Measurements from ENCODE around the gene KCNJ4.
"Not testable (repeated sequence)": the region's sequence is repeated elsewhere in the genome, so short reads cannot be mapped to it uniquely, and the experiment has no call there.

Gene KCNJ4

DNA sequence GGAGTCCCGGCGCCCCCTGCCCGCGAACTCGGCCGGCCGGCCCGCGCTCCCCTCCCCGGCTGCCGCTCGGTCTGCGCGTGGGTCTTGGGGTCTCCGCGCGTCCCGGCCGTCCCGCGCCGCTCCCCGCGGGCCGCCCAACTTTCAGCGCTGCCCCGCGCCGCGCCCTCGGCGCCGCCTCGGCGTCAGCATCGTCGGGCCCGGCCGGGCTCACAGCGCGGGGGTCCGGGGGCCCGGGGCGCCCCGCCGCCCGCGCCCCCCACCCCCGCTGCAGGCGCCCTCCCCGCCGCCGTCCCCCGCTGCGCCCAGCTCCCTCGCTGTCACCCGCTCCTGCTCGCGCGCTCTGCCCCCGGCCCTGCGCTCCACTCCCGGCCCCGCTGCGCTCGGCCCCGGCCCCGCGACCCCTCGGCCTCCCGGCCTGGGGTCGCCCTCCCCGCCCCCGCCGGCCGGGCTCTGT lies at the start of gene KCNJ4:
TSS of gene KCNJ4 (minus strand) at position 124 of the 454 bp plus-strand sequence. CDS start 27,067 bp downstream, outside the sequence.
- DNase-seq = no peak

DNA sequence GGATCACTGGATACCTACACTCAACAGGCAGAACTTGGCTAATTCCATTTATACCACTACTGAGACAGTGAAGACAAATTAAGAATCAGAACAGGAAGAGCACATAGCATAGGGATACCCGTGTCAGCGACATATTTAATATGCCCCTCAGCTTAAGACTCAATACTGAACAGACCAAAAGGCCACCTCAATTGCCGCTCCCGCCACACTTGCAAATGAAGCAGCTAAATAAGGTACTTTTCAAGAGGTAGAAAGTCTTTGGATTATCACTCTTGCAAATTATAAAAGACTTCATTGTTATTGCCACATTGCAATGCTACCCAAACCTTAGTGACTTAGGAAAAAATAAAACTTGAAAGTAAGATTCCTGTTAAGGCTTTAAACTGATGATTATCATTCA lies 48.0 kb upstream of the KCNJ4 start:
- no peak for DNase-seq

DNA sequence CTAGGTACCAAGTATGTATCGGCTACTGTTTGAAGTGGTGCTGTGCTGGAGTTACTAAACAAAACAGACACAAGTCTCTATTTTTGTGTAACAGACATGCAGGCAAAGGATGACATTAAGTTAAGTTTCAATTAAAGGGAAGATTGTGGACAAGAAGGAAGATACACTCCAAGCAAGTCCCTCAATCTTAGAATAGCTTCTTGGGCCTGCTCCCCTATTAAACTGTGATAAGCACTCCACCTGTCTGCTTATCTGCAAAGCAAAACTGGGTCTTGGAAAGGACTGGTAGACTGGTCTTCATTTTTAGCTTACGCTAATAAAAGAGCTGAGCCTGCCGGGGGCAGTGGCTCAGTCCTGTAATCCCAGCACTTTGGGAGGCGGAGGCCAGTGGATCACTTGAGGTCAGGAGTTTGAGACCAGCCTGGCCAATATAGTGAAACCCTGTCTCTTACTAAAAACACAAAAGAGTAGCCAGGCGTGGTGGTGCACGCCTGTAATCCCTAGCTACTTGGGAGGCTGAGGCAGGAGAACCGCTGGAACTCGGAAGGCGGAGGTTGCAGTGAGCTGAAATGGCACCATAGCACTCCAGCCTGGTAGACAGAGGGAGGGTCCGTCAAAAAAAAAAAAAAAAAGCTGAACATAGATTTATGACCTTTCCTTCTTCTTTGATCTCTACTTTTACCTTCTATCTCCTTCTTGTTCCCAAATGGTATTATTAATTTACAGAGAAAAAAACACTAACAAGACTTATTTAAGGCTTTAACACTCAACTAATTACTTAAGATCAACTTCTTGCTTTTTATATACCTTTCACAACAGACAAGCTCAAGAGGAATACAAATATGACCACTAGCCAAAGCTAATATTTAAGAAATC lies 47.0 kb upstream of the KCNJ4 start:
- DNase-seq = no peak

DNA sequence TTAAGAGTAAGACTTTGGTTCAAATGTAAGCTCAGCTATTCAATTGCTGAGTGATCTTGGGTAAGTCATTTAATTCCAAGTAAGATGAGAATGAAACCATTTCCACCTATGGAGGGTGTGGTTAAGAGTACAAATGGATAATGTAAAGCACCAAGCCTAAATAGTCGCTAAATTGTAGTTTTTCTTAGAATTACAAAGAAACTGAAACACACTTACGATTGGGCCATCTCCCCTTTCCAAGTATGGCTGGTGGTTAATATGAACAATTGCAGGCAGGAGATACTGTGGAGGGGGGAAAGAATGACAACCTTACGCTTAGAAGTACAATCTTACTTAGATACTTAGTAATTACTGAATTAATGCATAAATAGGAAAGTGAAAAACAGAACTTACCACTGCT lies 42.9 kb upstream of the KCNJ4 start:
- no peak for DNase-seq

DNA sequence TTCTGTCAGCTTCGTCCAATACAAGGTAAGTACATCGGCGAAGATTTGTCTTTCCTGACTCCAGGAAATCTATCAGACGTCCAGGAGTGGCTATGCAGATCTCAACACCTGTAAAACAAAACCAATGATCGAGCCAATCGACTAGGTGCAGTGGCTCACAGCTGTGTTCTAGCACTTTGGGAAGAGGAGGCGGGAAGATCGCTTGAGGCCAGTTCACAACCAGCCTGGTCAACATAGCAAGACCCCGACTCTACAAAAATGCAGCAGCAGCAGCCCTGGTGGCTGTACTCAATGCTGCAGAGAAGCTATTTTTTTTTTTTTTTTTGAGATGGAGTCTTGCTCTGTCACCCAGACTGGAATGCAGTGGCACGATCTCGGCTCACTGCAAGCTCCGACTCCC lies 39.9 kb upstream of the KCNJ4 start:
- no peak for DNase-seq

DNA sequence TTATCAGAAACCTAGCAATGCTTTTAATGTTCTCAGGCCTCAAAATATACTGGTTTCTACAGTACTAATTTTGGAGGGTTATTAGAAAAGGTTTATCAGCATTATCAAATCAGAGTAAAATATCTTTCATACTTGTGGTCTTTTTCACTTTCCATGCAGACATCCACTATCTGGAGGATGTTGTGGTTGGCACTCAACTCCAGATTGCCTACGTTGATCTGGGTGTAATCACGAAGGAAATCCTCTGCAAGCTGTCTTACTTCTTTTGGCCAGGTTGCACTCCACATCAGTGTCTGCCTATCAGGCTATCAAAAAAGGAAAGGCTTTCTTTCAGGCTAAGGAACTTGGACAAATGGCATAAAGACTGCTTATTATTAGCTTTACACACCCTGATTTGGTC lies 39.5 kb upstream of the KCNJ4 start:
- DNase-seq = no peak

DNA sequence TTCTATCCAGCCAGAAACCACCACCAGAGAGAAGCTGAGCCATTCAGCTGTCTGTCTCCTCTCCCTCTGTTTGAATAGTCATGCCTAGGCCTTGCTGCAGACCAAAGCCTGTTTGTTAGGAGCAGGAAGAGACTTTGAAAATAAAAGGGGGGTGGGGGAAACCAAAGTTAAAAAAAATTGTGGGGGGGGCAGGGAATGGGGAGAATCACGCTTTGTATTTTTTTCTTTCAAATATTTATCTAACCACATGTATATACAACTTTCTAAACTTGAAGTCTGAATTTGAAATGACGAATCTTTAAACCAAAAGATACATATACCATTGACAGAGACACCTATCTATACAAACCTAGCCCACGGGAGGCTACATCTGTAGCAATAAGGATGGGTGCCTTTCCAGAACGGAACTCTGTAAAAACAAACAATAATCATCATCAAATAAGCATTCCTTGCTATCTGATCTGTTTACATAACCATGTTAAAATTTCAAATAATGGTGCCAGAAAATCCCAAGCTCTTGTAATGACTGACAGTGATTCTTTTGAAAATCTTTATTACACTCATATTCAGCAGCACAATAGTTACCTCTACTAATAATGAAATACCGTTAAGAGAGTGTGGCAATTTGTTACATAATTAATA lies 36.8 kb upstream of the KCNJ4 start:
- no peak for DNase-seq

DNA sequence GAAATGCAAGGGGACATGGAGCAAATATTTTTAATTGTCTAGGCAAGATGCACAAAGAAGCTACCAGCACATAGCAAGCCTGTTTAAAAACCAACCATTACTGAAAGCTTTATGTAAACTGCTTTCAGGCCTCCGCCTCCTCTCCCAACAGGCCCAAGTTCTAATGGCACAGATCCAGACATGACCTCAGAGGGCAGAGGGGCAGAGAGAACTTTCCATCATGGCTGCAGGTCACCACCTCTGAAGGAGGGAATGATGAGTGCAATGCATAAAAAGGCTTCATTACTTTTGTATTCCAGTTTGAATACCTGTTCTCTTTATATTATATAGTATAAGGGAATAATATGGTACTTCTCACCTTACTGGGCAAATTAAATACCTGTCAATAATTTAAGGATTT lies 35.9 kb upstream of the KCNJ4 start:
- no peak for DNase-seq

DNA sequence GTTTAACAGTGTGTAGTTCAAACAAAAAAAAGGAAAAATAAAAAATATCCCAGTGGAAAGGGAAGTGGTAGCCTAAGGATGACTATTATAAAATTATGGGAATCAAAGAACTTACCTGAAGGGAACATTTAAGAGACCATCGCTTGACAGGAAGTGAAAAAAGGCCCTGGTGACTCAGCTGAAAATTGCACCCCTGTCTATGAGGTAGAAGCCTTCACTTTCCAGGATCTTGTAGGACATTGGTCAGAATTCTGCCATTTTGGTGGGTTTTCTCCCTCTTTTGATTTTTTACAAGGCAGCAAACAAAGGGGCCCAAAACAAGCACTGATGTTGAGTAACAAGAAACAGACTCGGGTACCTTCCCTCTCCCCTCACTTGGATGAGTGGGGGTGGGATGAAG lies 35.5 kb upstream of the KCNJ4 start:
- DNase-seq = no peak

DNA sequence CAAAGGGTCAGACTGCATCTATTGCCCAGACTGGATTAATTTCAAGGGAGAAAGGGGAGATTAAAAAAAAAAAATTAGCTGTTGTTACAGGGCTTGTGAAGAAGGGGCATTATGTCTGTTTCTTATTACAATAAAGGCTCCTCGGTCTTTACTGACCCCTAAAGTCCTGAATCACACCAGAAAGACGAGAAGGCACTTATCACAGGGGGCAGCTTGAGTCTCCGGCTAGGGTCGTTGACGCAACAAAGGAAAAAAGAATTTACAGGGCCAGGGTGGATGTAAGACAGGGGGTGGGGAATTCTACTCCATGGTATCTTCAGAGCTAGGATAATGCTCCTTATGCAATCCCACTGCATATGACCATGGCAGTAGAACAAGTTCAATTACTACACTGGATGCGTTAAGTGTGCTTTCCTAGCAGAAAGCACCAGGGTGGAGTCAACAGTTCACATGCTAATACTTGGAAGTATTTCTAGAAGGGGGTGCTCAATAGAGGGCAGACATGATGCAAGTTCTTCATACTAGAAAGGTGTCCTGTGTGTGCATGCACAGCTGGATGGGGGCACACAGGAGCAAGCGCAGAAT lies 34.7 kb upstream of the KCNJ4 start:
- DNase-seq = no peak

DNA sequence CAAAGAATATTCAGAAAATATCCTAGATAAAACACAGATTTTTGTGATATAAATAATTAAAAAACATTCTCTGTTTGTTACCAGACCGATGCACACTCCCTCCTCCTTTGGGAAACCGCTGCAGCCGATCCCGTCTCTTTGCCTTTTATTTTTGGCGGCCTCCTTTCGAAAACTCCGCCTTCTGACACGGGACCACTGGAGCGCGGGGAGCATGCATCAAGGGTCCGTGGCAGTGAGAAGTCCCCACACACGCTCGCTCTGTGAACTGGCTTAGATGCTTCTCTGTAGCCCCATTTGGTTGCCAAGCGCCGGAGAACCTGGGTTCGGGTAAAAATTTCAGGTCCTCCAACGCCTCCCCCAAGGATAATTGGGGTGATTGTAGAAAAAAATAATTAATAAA lies 34.1 kb upstream of the KCNJ4 start:
- no peak for DNase-seq

DNA sequence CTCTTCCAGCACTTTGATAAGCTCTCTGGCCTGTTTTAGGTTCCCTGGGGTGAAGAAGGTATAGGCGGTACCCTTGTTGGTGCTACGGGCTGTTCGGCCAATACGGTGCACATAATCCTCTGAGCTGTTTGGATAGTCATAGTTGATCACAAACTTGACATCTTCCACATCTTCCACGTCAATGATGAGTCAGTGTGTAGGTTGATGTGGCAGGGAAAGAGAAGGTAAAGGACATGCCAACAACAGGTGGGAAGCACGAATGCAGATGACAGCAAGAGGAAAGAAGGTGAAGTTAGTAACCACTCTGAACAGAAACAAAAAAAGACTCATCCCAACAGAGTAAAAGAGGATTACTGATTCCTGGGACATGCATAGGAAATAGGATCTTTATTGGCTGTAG lies 32.9 kb upstream of the KCNJ4 start:
- no peak for DNase-seq

DNA sequence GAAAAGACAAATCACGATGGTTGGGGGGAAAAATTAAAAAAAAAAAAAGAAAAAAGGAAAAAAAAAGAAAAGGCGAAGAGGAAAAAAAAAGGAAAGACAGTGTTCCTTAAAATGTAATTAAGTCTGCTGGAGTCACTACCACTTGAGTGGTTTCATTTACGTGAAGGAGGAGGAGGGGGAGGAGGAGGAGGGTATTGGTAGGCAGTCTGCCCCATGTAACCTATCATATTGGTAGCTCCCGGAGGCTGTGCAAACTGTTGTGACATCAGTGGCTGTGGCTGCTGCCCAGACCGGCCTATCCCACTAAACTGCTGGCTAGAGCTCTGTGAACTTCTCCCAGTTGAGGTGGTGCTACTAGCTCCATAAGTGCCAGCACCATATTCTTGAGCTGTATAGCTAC lies 30.8 kb upstream of the KCNJ4 start:
- DNase-seq = no peak

DNA sequence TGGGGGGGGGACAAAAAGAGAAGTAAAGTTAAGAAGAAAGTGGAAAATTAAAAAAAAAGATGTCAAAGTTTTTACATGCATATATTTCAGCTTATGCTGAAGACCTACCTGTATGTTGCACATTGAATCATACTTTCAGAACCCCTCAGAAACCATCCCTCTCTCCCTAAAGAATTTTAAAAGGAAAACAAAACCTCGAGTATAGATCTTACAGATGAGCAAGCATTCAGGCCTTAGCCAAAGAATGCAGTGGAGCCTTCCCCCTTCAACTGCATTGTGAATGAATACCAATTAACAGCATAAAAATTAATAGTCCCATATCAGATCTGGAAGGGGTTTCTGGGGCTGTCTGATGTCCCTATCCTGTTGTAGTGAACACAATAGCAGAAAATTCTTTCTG lies 29.2 kb upstream of the KCNJ4 start:
- DNase-seq = no peak

DNA sequence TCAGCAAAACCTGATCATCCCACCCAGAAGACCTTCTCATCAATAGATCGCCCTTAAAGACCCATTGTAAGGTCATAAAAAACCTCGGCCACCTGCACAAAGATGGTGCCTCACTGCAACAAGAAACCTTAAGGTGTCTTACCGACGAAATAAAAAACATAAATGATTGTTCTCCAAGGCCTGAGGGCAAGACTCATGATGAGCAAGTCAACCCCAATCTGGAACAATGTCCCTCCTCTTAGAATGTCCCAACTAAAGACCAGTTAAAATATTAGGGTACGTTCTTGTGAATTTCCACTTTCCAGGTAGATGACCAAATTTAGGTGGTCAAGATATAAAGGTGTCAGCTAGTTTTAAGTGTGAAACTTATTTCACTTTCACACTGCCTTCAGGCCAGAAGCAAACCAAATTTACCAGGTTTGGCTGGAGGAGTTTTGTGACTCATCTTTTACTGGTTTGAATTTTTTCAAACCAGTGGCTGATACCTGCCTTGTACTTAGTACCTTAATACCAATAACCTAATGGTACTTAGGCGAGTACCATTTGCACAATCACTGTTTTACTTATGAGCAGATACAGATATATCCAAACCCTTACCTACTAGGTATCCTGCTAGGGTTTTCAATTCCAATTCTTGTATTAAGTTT lies 27.8 kb upstream of the KCNJ4 start:
- DNase-seq = no peak

DNA sequence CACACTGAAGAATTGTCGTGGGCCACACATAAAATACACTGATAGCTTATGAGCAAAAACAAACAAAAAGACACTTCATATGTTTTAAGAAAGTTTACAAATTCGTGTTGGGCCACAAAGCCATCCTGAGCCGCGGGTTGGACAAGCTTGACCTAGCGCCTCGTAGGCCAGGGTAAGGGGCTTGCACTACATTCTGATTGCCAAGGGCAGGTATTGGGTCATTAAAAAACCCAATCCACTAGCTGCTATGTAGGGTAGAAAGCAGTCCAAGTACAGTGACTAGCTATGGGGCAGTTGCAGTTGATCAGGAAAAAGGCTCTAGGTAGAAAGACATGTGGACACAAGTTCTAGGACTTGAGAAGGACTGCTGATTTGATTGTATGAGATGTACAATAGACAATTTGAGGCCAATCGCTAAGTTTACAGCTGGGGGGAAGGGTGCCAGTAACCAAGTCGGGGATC lies 26.9 kb upstream of the KCNJ4 start:
- DNase-seq = no peak

DNA sequence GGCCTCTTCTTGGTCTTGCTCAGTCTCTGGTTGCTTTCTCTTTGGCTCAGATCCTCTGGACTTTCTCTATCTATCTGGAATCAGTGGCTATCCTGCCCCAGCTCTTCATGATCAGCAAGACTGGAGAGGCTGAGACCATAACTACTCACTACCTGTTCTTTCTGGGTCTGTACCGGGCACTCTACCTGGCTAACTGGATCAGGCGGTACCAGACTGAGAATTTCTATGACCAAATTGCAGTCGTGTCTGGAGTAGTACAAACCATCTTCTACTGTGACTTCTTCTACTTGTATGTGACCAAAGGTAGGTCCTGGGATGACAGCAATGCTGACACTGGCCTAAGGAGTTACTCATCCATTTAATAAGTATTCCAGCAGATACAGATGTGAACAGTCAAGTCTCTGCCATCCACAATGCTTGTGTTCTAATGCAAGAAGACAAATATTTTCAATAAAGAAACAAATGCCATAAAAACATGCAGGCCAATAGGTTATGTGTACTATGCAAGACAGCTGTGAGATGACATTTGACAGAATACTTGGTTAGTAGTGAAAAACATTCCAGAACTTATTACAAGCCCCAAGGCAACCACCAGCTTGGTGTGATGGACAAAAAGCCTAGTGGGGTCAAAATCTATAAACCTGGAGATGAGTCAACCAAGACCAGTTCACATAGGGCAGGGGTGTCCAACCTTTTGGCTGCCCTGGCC lies 26.3 kb upstream of the KCNJ4 start:
- no peak for DNase-seq

DNA sequence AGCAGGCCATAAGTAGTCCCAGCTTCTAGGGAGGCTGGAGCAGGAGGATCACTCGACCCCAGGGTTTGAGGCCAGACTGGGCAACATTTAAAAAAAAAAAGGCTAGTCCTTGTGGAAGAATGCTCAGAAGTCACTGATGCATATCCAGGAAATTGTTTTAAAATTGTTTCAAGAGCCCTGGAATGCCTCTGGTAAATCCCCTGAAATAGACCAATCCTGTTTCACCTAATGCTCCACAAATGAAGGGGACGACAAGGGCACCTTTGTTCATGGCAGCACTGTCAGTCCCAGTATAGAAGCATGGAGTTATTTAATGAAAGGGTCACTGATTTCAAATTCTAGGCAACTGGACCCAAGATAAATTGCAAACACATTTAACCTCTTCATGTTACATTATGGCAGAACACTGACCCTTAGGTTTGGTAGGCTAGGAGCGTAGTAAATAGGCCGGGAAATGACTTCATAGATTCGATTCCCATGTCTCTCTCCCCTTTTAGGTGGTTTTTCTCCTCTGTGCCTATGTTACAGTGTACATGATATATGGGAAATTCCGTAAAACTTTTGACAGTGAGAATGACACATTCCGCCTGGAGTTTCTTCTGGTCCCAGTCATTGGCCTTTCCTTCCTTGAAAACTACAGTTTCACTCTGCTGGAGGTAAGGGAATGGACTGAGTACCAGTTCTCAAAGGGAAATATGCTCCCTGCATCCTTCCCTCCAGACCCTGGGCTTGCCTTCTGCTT lies 24.3 kb upstream of the KCNJ4 start:
- no peak for DNase-seq

DNA sequence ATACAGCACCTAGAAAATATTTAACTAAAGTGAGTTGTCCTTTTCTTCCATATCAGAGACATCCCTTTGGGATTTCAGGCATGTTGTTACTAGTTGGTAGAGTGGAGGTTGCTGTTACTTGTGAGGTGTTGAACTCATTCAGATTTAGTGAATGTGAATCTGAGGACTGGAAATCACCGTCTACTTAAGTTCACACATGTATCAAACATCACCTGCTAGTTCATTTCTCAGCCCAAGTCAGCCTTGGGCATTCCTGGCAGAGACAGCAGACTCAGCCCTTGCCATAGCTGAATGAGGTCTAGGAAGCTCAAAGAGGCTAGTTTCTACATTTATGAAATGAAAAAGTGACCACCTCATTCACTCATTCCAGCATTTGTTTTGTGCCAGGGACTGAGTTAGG lies 22.6 kb upstream of the KCNJ4 start:
- no peak for DNase-seq

DNA sequence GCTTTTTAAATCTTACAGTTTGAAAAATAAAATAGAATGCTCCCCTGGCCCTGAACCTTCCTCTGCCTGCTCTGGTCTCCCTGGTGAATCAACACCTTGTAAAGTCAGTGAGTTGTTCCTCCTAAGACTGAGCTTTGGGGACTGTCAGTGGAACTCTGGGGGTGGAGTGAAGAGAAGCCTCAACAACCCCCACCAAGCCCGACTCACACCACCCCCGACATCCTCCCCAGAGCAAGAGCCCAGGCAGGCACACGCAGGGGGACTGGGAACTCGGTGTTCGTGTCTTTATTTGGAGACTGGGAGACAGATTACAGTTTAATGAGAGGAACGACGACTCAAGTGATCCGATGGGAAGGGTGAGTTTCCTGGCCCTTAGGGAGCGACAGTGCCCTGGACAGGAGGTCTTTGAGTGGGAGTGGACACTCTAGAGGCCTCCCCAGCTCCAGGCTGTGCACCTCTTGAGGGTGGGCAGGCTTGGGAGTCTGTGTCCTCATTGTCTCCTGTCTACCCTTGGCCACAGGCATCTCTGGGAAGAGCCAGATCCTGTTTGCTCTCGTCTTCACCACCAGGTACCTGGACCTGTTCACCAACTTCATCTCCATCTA lies 19.1 kb upstream of the KCNJ4 start:
- no peak for DNase-seq

DNA sequence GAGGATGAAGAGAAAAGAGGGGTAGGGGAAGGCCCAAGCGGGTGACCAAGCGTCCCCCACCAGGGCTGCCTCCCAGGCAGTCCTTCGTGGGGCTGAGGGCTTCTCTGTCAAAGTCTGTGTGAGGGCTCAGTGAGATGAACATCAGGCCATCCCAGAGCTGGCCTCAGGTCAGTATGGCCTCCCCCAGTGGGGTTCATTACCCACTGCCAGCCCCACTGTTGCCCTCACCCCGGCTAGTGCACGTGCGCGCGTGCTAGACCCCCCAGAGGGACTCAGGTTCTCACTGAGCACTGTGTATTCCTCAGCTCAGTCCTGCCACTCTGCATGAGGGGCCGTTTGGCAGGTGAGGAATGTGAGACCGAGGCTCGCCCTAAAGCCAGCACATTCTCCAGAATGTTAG lies 16.2 kb upstream of the KCNJ4 start:
- DNase-seq = no peak

DNA sequence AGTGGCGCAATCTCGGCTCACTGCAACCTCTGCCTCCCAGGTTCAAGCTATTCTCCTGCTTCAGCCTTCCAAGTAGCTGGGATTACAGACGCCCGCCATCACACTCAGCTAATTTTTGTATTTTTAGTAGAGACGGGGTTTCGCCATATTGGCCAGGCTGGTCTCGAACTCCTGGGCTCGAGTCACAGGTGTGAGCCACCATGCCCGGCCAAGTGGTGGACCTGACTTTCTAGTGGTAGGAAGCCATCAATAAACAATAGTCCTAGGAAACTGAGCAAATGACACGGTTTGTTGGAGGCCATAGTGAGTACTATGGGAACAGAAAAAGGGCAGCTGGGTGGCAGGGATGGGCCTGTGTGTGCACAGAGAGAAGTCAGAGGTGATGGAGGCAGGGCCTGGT lies 15.2 kb upstream of the KCNJ4 start:
- DNase-seq = not testable (repeated sequence)

Measured in NCI-H1417 treated with DMSO at 0.1 percent for 48 hours (cell line).